Gastrocnemius medialis (tissue), 4 donors: ENCODE data around the gene DISC1. TPM values are rescaled to one million over a fixed set of nuclear protein-coding genes. Genes with fewer than 3 reads are reported as not detected.

Source experiments
- ATAC-seq, 2 donors: fragments of 150-250 bp; one replicate each; pipeline ENCODE4 v1.9.1; 2016
- DNase-seq, 2 donors: peaks; one replicate each; pipeline ENCODE4 v3.0.0-alpha.2; 2019
- H3K27ac ChIP-seq, 4 donors: fragments of 200-600 bp; sonication (generic); 1 replicate in 1 of 4; 2 replicates in 3 of 4; pipeline ENCODE4 v1.5.1; 2016 to 2018; ENCODE audit warnings: mild to moderate bottlenecking in 2 of 4, moderate library complexity in 1 of 4
- H3K27me3 ChIP-seq, 3 donors: fragments of 200-600 bp; sonication (generic) in 2 of 3; 1 replicate in 1 of 3; 2 replicates in 2 of 3; pipeline versions ENCODE4 v1.5.1 to v1.6.0; 2016 to 2019; ENCODE audit warnings: mild to moderate bottlenecking in 1 of 3, moderate library complexity in 1 of 3
- H3K36me3 ChIP-seq, 2 donors: fragments of 200-600 bp; sonication (generic) in 1 of 2; one replicate each; pipeline ENCODE4 v1.5.1; 2017 to 2018
- H3K4me1 ChIP-seq, 2 donors: fragments of 200-600 bp; sonication (generic) in 1 of 2; one replicate each; pipeline ENCODE4 v1.5.1; 2016 to 2017; ENCODE audit warnings: mild to moderate bottlenecking in 2 of 2
- H3K4me3 ChIP-seq, 4 donors: fragments of 200-600 bp; sonication (generic) in 3 of 4; 1 replicate in 1 of 4; 2 replicates in 3 of 4; pipeline ENCODE4 v1.5.1; 2016 to 2019; ENCODE audit warnings: mild to moderate bottlenecking in 2 of 4
- H3K9me3 ChIP-seq, 3 donors: fragments of 200-600 bp; sonication (generic) in 2 of 3; 1 replicate in 1 of 3; 2 replicates in 2 of 3; pipeline ENCODE4 v1.5.1; 2016 to 2019
- POLR2A ChIP-seq, 2 donors: fragments of 450-650 bp; IDR thresholded peaks; one replicate each; pipeline ENCODE4 v1.6.1; 2017; ENCODE audit warnings: antibody characterized with exemption in 2 of 2, mild to moderate bottlenecking in 2 of 2, moderate library complexity in 2 of 2
- in situ Hi-C, 4 donors: fragments of 200-750 bp; cut with MboI; loops; one replicate each; pipeline versions ENCODE4 v1.15.0 to v1.8.0; 2017; ENCODE audit warnings: low sequenced_read_pairs in 4 of 4
- intact Hi-C: fragments of 100-400 bp; cut with DNase I; formaldehyde crosslinking; loops from one replicate; pipeline ENCODE4 v1.15.1; 2023; ENCODE audit warnings: low total_unique reads
- total RNA-seq, 4 donors: library from RNA; depleted of rRNA; stranded (reverse); fragments of >200 nt; gene quantifications; one replicate each; pipeline versions ENCODE4 v1.1.0 to v1.2.3, GENCODE V29; 2016
- TF ChIP-seq, protein P1 (sequence below), 5 experiments: fragments of 450-650 bp in 3 of 5; fragments of 200-600 bp in 2 of 5; sonication (generic) in 2 of 5; IDR thresholded peaks in 4 of 5; conservative IDR thresholded peaks in 1 of 5; 1 replicate in 4 of 5; 2 replicates in 1 of 5; pipeline ENCODE4 v1.5.1; 2016 to 2019; ENCODE audit warnings: antibody characterized with exemption in 5 of 5, mild to moderate bottlenecking in 3 of 5, moderate library complexity in 3 of 5

Gene DISC1
- total RNA-seq, 4 donors from 2014 or later, result 2.3 to 5.8 (median 2.6) TPM

DNA sequence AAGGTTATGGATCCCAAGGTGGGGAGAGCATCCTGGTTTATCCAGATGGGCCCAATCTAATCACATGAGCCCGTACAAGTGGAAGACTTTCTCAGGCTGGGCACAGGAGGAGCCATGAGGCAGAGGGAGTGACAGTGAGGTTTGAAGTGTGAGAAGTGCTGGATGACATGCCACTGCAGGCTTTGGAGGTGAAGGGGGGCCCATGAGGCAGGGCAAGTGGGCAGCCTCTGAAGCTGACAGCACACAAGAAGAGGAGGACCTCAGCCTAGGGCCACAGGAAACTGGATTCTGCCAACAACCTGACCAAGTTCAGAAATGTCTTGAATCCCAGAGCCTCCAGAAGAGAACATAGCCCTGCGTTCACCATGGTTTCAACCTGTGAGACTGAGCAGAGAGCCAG, 311.6 kb downstream of the DISC1 start:
- Histone ChIP-seq H3K4me1 (peaks cover 9 to 10% of the 10 kb centered on the region in 2 donors), H3K27ac (no peak overlapping the region), H3K36me3 (no peaks in the 10 kb centered on the region), H3K9me3 (no peaks in the 10 kb centered on the region), H3K27me3 (no peaks in the 10 kb centered on the region), H3K4me3 (no peak overlapping the region)
- ATAC-seq (no peak), DNase-seq (no peak)
- in situ Hi-C loops (no loop called here), intact Hi-C loops (no loop called here)
- TF ChIP-seq, protein P1, sequence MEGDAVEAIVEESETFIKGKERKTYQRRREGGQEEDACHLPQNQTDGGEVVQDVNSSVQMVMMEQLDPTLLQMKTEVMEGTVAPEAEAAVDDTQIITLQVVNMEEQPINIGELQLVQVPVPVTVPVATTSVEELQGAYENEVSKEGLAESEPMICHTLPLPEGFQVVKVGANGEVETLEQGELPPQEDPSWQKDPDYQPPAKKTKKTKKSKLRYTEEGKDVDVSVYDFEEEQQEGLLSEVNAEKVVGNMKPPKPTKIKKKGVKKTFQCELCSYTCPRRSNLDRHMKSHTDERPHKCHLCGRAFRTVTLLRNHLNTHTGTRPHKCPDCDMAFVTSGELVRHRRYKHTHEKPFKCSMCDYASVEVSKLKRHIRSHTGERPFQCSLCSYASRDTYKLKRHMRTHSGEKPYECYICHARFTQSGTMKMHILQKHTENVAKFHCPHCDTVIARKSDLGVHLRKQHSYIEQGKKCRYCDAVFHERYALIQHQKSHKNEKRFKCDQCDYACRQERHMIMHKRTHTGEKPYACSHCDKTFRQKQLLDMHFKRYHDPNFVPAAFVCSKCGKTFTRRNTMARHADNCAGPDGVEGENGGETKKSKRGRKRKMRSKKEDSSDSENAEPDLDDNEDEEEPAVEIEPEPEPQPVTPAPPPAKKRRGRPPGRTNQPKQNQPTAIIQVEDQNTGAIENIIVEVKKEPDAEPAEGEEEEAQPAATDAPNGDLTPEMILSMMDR (IDR thresholded peaks at IDR 0.05 in 4 of 5, conservative IDR thresholded peaks at IDR 0.05 in 1 of 5), result no peak
- no peak for TF ChIP-seq POLR2A (IDR thresholded peaks at IDR 0.05)

- TF ChIP-seq POLR2A (IDR thresholded peaks at IDR 0.05), result no peak
- TF ChIP-seq, protein P1 (IDR thresholded peaks at IDR 0.05 in 4 of 5, conservative IDR thresholded peaks at IDR 0.05 in 1 of 5), result no peak
- in situ Hi-C loops, result no loop called here
Measured at GRCh38 chr1:231938711-231939110, 312.1 kb downstream of the DISC1 start.

GRCh38 chr1:231939118-231939517, 312.5 kb downstream of the DISC1 start:
- H3K36me3 ChIP-seq, result no peaks in the 10 kb centered on the region
- H3K27me3 ChIP-seq, result no peaks in the 10 kb centered on the region
- no peak overlapping the region for H3K4me3 ChIP-seq
- no peak for DNase-seq
- no peak for ATAC-seq
- TF ChIP-seq, protein P1 (IDR thresholded peaks at IDR 0.05 in 4 of 5, conservative IDR thresholded peaks at IDR 0.05 in 1 of 5), result no peak
- no peak overlapping the region for H3K27ac ChIP-seq
- H3K9me3 ChIP-seq, result no peaks in the 10 kb centered on the region
- peaks cover 9 to 10% of the 10 kb centered on the region in 2 donors for H3K4me1 ChIP-seq
- in situ Hi-C loops (no loop called here), intact Hi-C loops (no loop called here)

More at GRCh38 chr1:231938711-231939110, 312.1 kb downstream of the DISC1 start:
- no peaks in the 10 kb centered on the region for H3K36me3 ChIP-seq
- ATAC-seq, result no peak
- no peaks in the 10 kb centered on the region for H3K27me3 ChIP-seq
- H3K27ac ChIP-seq, result no peak overlapping the region
- peaks cover 9 to 10% of the 10 kb centered on the region in 2 donors for H3K4me1 ChIP-seq
- no peak for DNase-seq
- no peaks in the 10 kb centered on the region for H3K9me3 ChIP-seq
- H3K4me3 ChIP-seq, result no peak overlapping the region
- intact Hi-C loops, result no loop called here

DNA sequence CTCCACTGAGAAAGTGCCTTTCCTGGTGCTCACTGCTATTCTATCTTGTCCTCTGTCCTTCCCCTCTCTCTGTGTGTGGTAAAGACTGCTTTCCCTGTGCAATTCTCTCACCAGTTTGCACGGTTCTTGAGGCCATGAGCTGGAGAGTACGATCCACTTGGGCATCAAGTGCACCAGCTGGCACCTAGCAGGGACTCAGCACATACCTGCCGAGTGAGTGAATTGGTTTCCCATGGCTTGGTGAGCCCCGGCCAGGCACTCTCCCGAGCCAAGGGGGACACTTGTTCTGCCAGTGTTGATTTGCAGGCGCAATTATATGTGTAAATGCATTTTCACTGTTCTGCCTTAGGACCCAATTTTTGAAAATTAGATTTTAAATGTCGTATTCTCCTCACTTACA, 313.5 kb downstream of the DISC1 start:
- Histone ChIP-seq H3K36me3 (no peaks in the 10 kb centered on the region), H3K4me1 (peaks cover 8 to 9% of the 10 kb centered on the region in 2 donors), H3K4me3 (no peak overlapping the region), H3K27ac (no peak overlapping the region), H3K9me3 (no peaks in the 10 kb centered on the region), H3K27me3 (no peaks in the 10 kb centered on the region)
- no peak for TF ChIP-seq POLR2A (IDR thresholded peaks at IDR 0.05)
- TF ChIP-seq, protein P1 (IDR thresholded peaks at IDR 0.05 in 4 of 5, conservative IDR thresholded peaks at IDR 0.05 in 1 of 5), result no peak
- in situ Hi-C loops (no loop called here), intact Hi-C loops (no loop called here)
- ATAC-seq (no peak), DNase-seq (no peak)

DNA sequence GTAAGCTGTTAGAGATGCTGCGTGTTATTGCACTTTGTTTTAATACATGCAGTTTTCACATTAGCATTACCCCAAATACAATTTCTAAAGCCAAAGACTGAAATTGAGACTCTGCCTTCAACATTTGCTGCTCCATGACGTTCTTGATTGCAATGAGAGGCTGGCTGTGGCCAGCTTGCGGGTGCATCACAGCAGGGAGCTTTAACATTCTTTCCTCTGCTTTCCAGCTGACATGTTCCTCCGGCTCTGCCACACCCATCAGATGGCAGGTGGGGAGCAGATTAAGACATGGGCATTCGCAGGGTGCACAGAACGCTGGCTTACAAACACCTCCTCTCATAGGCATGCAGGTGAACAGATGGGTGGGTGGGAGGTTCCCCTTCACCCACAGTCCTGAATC, 314.1 kb downstream of the DISC1 start:
- Histone ChIP-seq H3K27ac (no peak overlapping the region), H3K4me1 (peaks cover 7 to 9% of the 10 kb centered on the region in 2 donors), H3K27me3 (no peaks in the 10 kb centered on the region), H3K9me3 (no peaks in the 10 kb centered on the region), H3K4me3 (no peak overlapping the region), H3K36me3 (no peaks in the 10 kb centered on the region)
- TF ChIP-seq, protein P1 (IDR thresholded peaks at IDR 0.05 in 4 of 5, conservative IDR thresholded peaks at IDR 0.05 in 1 of 5), result no peak
- TF ChIP-seq POLR2A (IDR thresholded peaks at IDR 0.05), result no peak
- intact Hi-C loops, result no loop called here
- in situ Hi-C loops, result no loop called here
- DNase-seq (no peak), ATAC-seq (no peak)
